Endothelial cell of umbilical vein (primary cell): ENCODE results near the gene CAMKMT. TPM values are rescaled to one million over a fixed set of nuclear protein-coding genes. Genes with fewer than 3 reads are reported as not detected.

Source experiments
- BruUV-seq: library from RNA; stranded (reverse); fragments of 400-500 nt; replicated peaks from 2 replicates; lab custom pipeline; 2021; lab: Mats Ljungman, UMichigan
- CTCF ChIA-PET: fragments of 300-600, 350-600 bp; sonication (Branson Sonifier 250); formaldehyde crosslinking; loops from one replicate; lab custom pipeline; 2021; ENCODE audit warnings: antibody characterized with exemption, inconsistent platforms; lab: Charles Lee
- POLR2A ChIA-PET: fragments of 300-600, 350-600 bp; sonication (Branson Sonifier 250); formaldehyde crosslinking; loops from one replicate; lab custom pipeline; 2021; ENCODE audit warnings: antibody characterized with exemption, inconsistent platforms; lab: Charles Lee
- DNase-seq: peaks from one replicate; pipeline ENCODE4 v3.0.0-alpha.2; 2011; ENCODE audit warnings: low read depth, low spot score
- FAIRE-seq: peaks from 2 replicates; lab custom pipeline; 2011; peaks lifted over from hg19 to GRCh38; lab: Jason Lieb, UNC
- H2AFZ ChIP-seq: 2 replicates; pipeline ENCODE4 v1.6.0; 2012; ENCODE audit warnings: low read depth, low read length, control low read depth, inconsistent platforms
- H3K27ac ChIP-seq: 2 replicates; pipeline ENCODE4 v1.5.1; 2011; ENCODE audit warnings: low read depth, mild to moderate bottlenecking, control low read depth, low read length, moderate library complexity; ENCODE audit not compliant: insufficient read depth
- H3K27me3 ChIP-seq, 2 experiments: 2 replicates each; pipeline versions ENCODE4 v1.6.0 to v1.6.1; 2011; ENCODE audit warnings: low read length in 2 of 2, mixed read lengths in 1 of 2; ENCODE audit not compliant: control insufficient read depth in 2 of 2, insufficient read depth in 2 of 2
- H3K36me3 ChIP-seq, 2 experiments: 2 replicates in 1 of 2; 3 replicates in 1 of 2; pipeline ENCODE4 v1.5.1; 2011; ENCODE audit warnings: low read length in 2 of 2, mild to moderate bottlenecking in 1 of 2, moderate library complexity in 1 of 2; ENCODE audit not compliant: control insufficient read depth in 2 of 2, insufficient read depth in 2 of 2; ENCODE audit errors: extremely low read depth in 1 of 2
- H3K4me1 ChIP-seq: 3 replicates; pipeline ENCODE4 v1.5.1; 2011; ENCODE audit warnings: mild to moderate bottlenecking, low read length; ENCODE audit not compliant: control insufficient read depth, insufficient read depth; ENCODE audit errors: extremely low read depth
- H3K4me2 ChIP-seq: 2 replicates; pipeline ENCODE4 v1.6.1; 2011; ENCODE audit warnings: low read length, control low read depth, mixed read lengths; ENCODE audit not compliant: insufficient read depth
- H3K4me3 ChIP-seq, 3 experiments: fragments of 200-600 bp in 1 of 3; sonication (generic), shearing (Covaris generic) in 1 of 3; replicated peaks in 1 of 3; 2 replicates each; pipeline ENCODE4 v1.5.1; 2011 to 2016; ENCODE audit warnings: control low read depth in 3 of 3, low read length in 3 of 3, mild to moderate bottlenecking in 2 of 3, inconsistent platforms in 1 of 3, low read depth in 1 of 3, moderate library complexity in 1 of 3; ENCODE audit not compliant: insufficient read depth in 1 of 3
- H3K79me2 ChIP-seq: 2 replicates; pipeline ENCODE4 v1.6.0; 2012; ENCODE audit warnings: low read length, inconsistent platforms; ENCODE audit not compliant: control insufficient read depth, insufficient read depth
- H3K9ac ChIP-seq: replicated peaks from 2 replicates; pipeline ENCODE3; 2011; ENCODE audit warnings: low read length, control low read depth; ENCODE audit not compliant: insufficient read depth; ENCODE audit errors: extremely low read depth
- H3K9me1 ChIP-seq: replicated peaks from 3 replicates; pipeline ENCODE4 v1.6.0; 2011; ENCODE audit warnings: mild to moderate bottlenecking, low read length; ENCODE audit not compliant: control insufficient read depth, insufficient read depth; ENCODE audit errors: extremely low read depth
- H3K9me3 ChIP-seq: replicated peaks from 2 replicates; pipeline ENCODE4 v1.5.1; 2012; ENCODE audit warnings: low read length, inconsistent platforms; ENCODE audit not compliant: control insufficient read depth, insufficient read depth
- H4K20me1 ChIP-seq: replicated peaks from 2 replicates; pipeline ENCODE3; 2011; ENCODE audit warnings: mild to moderate bottlenecking, low read length; ENCODE audit not compliant: control insufficient read depth, insufficient read depth; ENCODE audit errors: extremely low read depth
- EZH2 ChIP-seq: IDR thresholded peaks from 2 replicates; pipeline ENCODE4 v1.6.1; 2012; ENCODE audit warnings: borderline replicate concordance, low read depth, mild to moderate bottlenecking, moderate library complexity, low read length, inconsistent platforms; ENCODE audit not compliant: severe bottlenecking
- FOS ChIP-seq: IDR thresholded peaks from 2 replicates; pipeline ENCODE4 v1.6.1; 2011; ENCODE audit warnings: mild to moderate bottlenecking, low read length, moderate library complexity, borderline replicate concordance; ENCODE audit not compliant: insufficient read depth
- GATA2 ChIP-seq: IDR thresholded peaks from 2 replicates; pipeline ENCODE4 v1.7.0; 2011; ENCODE audit warnings: low read depth, mild to moderate bottlenecking, moderate library complexity, mixed read lengths, low read length; ENCODE audit not compliant: insufficient read length, insufficient read depth
- JUN ChIP-seq: IDR thresholded peaks from 2 replicates; pipeline ENCODE4 v1.6.1; 2011; ENCODE audit warnings: borderline replicate concordance, low read depth; ENCODE audit not compliant: insufficient read length, insufficient read depth
- MYC ChIP-seq: IDR thresholded peaks from one replicate; pipeline ENCODE4 v1.6.1; 2011; ENCODE audit warnings: mild to moderate bottlenecking, low read depth, low read length
- POLR2A ChIP-seq: IDR thresholded peaks from 2 replicates; pipeline ENCODE4 v1.6.1; 2012; ENCODE audit warnings: low read depth, mild to moderate bottlenecking, control low read depth, low read length
- POLR2AphosphoS5 ChIP-seq: IDR thresholded peaks from 2 replicates; pipeline ENCODE4 v1.6.1; 2012; ENCODE audit warnings: low read depth, mild to moderate bottlenecking, control low read depth, low read length, moderate library complexity; ENCODE audit not compliant: insufficient read depth
- dilution Hi-C: fragments of 300-500 bp; cut with MboI; formaldehyde crosslinking; loops from one replicate; pipeline ENCODE4 v1.15.0; 2019; ENCODE audit warnings: low sequenced_read_pairs; ENCODE audit not compliant: extremely low pct_ligation_motif_present
- intact Hi-C: fragments of 100-400 bp; cut with micrococcal nuclease; formaldehyde crosslinking; loops from one replicate; pipeline ENCODE4 v1.10.0; 2022
- polyA plus RNA-seq, 4 experiments: library from polyadenylated mRNA; depleted of rRNA in 3 of 4; stranded (reverse) in 3 of 4; unstranded in 1 of 4; fragments of >200 nt; gene quantifications; 2 replicates each; pipeline versions ENCODE4 v1.2.1 to v1.2.3, GENCODE V29; 2011 to 2012; ENCODE audit warnings: missing spikeins in 1 of 4
- total RNA-seq: library from RNA; stranded (reverse); gene quantifications from 2 replicates; pipeline ENCODE4 v1.2.3, GENCODE V29; 2021
- TF ChIP-seq, protein P1 (sequence below): IDR thresholded peaks from 2 replicates; pipeline ENCODE4 v1.6.1; 2011; ENCODE audit not compliant: insufficient read depth, insufficient read length
- TF ChIP-seq, protein P2 (sequence below), 2 donors: IDR thresholded peaks; 1 replicate in 1 of 2; 2 replicates in 1 of 2; pipeline ENCODE4 v1.5.1; 2011; ENCODE audit warnings: low read length in 2 of 2, mild to moderate bottlenecking in 2 of 2, moderate library complexity in 2 of 2, control low read depth in 1 of 2, inconsistent platforms in 1 of 2, low read depth in 1 of 2; ENCODE audit not compliant: insufficient read depth in 1 of 2; ENCODE audit errors: extremely low read depth in 1 of 2

The CAMKMT gene
- total and polyA plus RNA-seq, 2 donors (not counting 3 experiments of a cell fraction or from before 2014, with no cell fraction given) = 4.1 to 10.7 TPM

DNA sequence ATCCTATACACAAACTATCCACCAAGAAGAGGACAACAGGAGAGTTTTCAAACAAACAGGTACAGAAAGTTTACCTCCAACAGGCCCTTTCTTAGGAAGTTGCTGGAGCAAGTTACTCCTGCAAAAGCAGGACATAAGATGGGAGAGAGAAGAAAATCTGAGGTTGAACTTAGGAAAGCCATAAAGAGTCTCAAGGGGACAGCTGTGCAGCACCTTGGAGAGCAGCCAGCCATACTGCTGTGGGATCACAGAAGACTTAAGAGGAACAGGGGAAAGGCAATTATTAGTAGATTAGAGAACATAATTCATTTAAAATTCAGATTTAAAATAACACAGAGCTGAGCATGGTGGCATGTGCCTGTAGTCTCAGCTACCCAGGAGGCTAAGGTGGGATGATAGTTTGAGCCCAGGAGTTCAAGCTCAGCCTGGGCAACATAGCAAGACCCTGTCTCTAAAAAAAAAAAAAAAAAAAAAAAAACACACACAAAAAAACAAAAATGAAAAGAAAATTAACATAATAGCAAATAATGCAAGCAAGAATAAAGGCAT, 431.6 kb downstream of the CAMKMT start:
- Histone ChIP-seq H3K4me1 (no peaks in the 10 kb centered on the region), H3K9me3 (no peaks in the 10 kb centered on the region), H3K9me1 (no peaks in the 10 kb centered on the region), H3K36me3 (no peaks in the 10 kb centered on the region), H3K79me2 (no peaks in the 10 kb centered on the region), H3K27ac (no peak overlapping the region), H3K9ac (no peak overlapping the region), H4K20me1 (no peaks in the 10 kb centered on the region), H3K4me3 (no peak overlapping the region), H2AFZ (no peak overlapping the region), H3K27me3 (peaks cover 4 to 6% of the 10 kb centered on the region in 2 experiments), H3K4me2 (no peak overlapping the region)
- BruUV-seq = no TSS peak
- DNase-seq (peak; percentile 52), FAIRE-seq (no peak)
- CTCF ChIA-PET = interaction anchor here (1.8 kb wide), 1 partner anchor 11 kb away, joined by 4 read pairs; no protein-coding TSS in a partner anchor
- intact Hi-C loops (no loop called here), dilution Hi-C loops (no loop called here)
- no peak for TF ChIP-seq FOS
- TF ChIP-seq POLR2A = no peak
- no peak for TF ChIP-seq JUN
- TF ChIP-seq, protein P1, sequence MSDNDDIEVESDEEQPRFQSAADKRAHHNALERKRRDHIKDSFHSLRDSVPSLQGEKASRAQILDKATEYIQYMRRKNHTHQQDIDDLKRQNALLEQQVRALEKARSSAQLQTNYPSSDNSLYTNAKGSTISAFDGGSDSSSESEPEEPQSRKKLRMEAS = no peak
- no peak for TF ChIP-seq EZH2
- TF ChIP-seq MYC = no peak
- TF ChIP-seq, protein P2, sequence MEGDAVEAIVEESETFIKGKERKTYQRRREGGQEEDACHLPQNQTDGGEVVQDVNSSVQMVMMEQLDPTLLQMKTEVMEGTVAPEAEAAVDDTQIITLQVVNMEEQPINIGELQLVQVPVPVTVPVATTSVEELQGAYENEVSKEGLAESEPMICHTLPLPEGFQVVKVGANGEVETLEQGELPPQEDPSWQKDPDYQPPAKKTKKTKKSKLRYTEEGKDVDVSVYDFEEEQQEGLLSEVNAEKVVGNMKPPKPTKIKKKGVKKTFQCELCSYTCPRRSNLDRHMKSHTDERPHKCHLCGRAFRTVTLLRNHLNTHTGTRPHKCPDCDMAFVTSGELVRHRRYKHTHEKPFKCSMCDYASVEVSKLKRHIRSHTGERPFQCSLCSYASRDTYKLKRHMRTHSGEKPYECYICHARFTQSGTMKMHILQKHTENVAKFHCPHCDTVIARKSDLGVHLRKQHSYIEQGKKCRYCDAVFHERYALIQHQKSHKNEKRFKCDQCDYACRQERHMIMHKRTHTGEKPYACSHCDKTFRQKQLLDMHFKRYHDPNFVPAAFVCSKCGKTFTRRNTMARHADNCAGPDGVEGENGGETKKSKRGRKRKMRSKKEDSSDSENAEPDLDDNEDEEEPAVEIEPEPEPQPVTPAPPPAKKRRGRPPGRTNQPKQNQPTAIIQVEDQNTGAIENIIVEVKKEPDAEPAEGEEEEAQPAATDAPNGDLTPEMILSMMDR (IDR thresholded peaks at IDR 0.05; ENCODE audit: extremely low read depth in 1 of 2, insufficient read depth in 1 of 2, low read depth in 1 of 2, low read length in 2 of 2) = no peak
- no peak for TF ChIP-seq GATA2
- no peak for TF ChIP-seq POLR2AphosphoS5
- POLR2A ChIA-PET = no interaction called here
